Activated CD8-positive, alpha-beta T cell treated with anti-CD3 and anti-CD28 coated beads, Interleukin-2, amount 10 ng/mL, durations not matched to agents 7 days and 5 days (primary cell): ENCODE measurements around the gene KMO. TPM values are rescaled to one million over a fixed set of nuclear protein-coding genes. Genes with fewer than 3 reads are reported as not detected.

ENCODE experiments used
- ATAC-seq: fragments of 150-1000 bp; cut with Tn5 transposase; one replicate; pipeline ENCODE4 v1.10.0; 2021; ENCODE audit warnings: moderate library complexity
- CTCF ChIA-PET: fragments of 350-600 bp; sonication (Branson Sonifier 250); formaldehyde crosslinking; loops from one replicate; lab custom pipeline; 2021; ENCODE audit warnings: antibody characterized with exemption; lab: Charles Lee
- POLR2A ChIA-PET: fragments of 350-600 bp; sonication (Branson Sonifier 250); formaldehyde crosslinking; loops from one replicate; lab custom pipeline; 2021; ENCODE audit warnings: antibody characterized with exemption; lab: Charles Lee
- DNase-seq: peaks from one replicate; pipeline ENCODE4 v3.0.0-alpha.2; 2020
- H3K27ac Mint-ChIP-seq: one replicate; pipeline ENCODE4 v1.8.0; 2021; ENCODE audit warnings: mild to moderate bottlenecking, mixed read lengths
- H3K27me3 Mint-ChIP-seq: one replicate; pipeline ENCODE4 v1.8.0; 2021; ENCODE audit warnings: low read depth, mixed read lengths
- H3K36me3 Mint-ChIP-seq: one replicate; pipeline ENCODE4 v1.8.0; 2021; ENCODE audit warnings: low read depth, mixed read lengths
- H3K4me1 Mint-ChIP-seq: one replicate; pipeline ENCODE4 v1.8.0; 2021; ENCODE audit warnings: low read depth, mixed read lengths
- H3K4me3 Mint-ChIP-seq: one replicate; pipeline ENCODE4 v1.8.0; 2021; ENCODE audit warnings: mild to moderate bottlenecking, mixed read lengths
- H3K9me3 Mint-ChIP-seq: one replicate; pipeline ENCODE4 v1.8.0; 2022; ENCODE audit warnings: mixed read lengths; ENCODE audit not compliant: insufficient read depth
- total RNA-seq, 2 experiments: library from RNA; stranded (reverse); gene quantifications; one replicate each; pipeline ENCODE4 v1.2.3, GENCODE V29; 2021

KMO gene
- total RNA-seq, 2 experiments from 2014 or later = not detected

- ChIA-PET CTCF (no interaction called here), POLR2A (no interaction called here)
- H3K4me3 Mint-ChIP-seq = no peak overlapping the region
- no peaks in the 10 kb centered on the region for H3K9me3 Mint-ChIP-seq
- H3K36me3 Mint-ChIP-seq = no peaks in the 10 kb centered on the region
- peaks cover 16% of the 10 kb centered on the region for H3K27me3 Mint-ChIP-seq
- ATAC-seq = no peak
- no peak for DNase-seq
- H3K27ac Mint-ChIP-seq = no peak overlapping the region
- H3K4me1 Mint-ChIP-seq = no peaks in the 10 kb centered on the region
These were observed 42.0 kb downstream of the KMO start for GRCh38 chr1:241574154-241574553.

- H3K27ac Mint-ChIP-seq = no peak overlapping the region
- DNase-seq (no peak), ATAC-seq (no peak)
- no peaks in the 10 kb centered on the region for H3K4me1 Mint-ChIP-seq
- CTCF ChIA-PET = no interaction called here
- no peaks in the 10 kb centered on the region for H3K9me3 Mint-ChIP-seq
- no peaks in the 10 kb centered on the region for H3K36me3 Mint-ChIP-seq
- H3K4me3 Mint-ChIP-seq = no peak overlapping the region
- POLR2A ChIA-PET = no interaction called here
- H3K27me3 Mint-ChIP-seq = peaks cover 11% of the 10 kb centered on the region
These were observed 47.3 kb downstream of the KMO start for GRCh38 chr1:241579434-241579833.

GRCh38 chr1:241582921-241583321, 50.7 kb downstream of the KMO start:
- Mint-ChIP-seq H3K4me1 (no peaks in the 10 kb centered on the region), H3K4me3 (no peak overlapping the region), H3K27ac (no peak overlapping the region), H3K36me3 (no peaks in the 10 kb centered on the region), H3K27me3 (no peaks in the 10 kb centered on the region), H3K9me3 (no peaks in the 10 kb centered on the region)
- no peak for DNase-seq
- POLR2A ChIA-PET = no interaction called here
- ATAC-seq = no peak
- CTCF ChIA-PET = no interaction called here

GRCh38 chr1:241586905-241587512, 54.8 kb downstream of the KMO start:
- ATAC-seq (no peak), DNase-seq (no peak)
- Mint-ChIP-seq H3K27me3 (no peaks in the 10 kb centered on the region), H3K4me3 (no peak overlapping the region), H3K9me3 (no peaks in the 10 kb centered on the region), H3K36me3 (no peaks in the 10 kb centered on the region), H3K4me1 (no peaks in the 10 kb centered on the region), H3K27ac (no peak overlapping the region)
- ChIA-PET POLR2A (no interaction called here), CTCF (no interaction called here)

- no peak overlapping the region for H3K27ac Mint-ChIP-seq
- H3K9me3 Mint-ChIP-seq = no peaks in the 10 kb centered on the region
- ATAC-seq = no peak
- peaks cover 2% of the 10 kb centered on the region for H3K36me3 Mint-ChIP-seq
- H3K4me3 Mint-ChIP-seq = no peak overlapping the region
- CTCF ChIA-PET = no interaction called here
- POLR2A ChIA-PET = no interaction called here
- DNase-seq = no peak
- no peaks in the 10 kb centered on the region for H3K27me3 Mint-ChIP-seq
- H3K4me1 Mint-ChIP-seq = no peaks in the 10 kb centered on the region
These were observed 57.3 kb downstream of the KMO start for GRCh38 chr1:241589521-241589920.

- CTCF ChIA-PET = interaction anchor here (1.4 kb wide), 1 partner anchor 20 kb away, joined by 7 read pairs; no protein-coding TSS in a partner anchor
- POLR2A ChIA-PET = no interaction called here
- Mint-ChIP-seq H3K27me3 (no peaks in the 10 kb centered on the region), H3K4me1 (no peaks in the 10 kb centered on the region), H3K27ac (no peak overlapping the region), H3K4me3 (no peak overlapping the region), H3K9me3 (no peaks in the 10 kb centered on the region), H3K36me3 (peaks cover 6% of the 10 kb centered on the region)
- DNase-seq = no peak
- no peak for ATAC-seq
These were observed 58.5 kb downstream of the KMO start for GRCh38 chr1:241590719-241591118.

GRCh38 chr1:241591317-241591716, 59.1 kb downstream of the KMO start:
- no peak for ATAC-seq

GRCh38 chr1:241591736-241592135, 59.6 kb downstream of the KMO start:
- no peaks in the 10 kb centered on the region for H3K27me3 Mint-ChIP-seq
- H3K9me3 Mint-ChIP-seq = no peaks in the 10 kb centered on the region
- no peaks in the 10 kb centered on the region for H3K4me1 Mint-ChIP-seq
- DNase-seq = no peak
- CTCF ChIA-PET = interaction anchor here (1.4 kb wide), 1 partner anchor 19 kb away, joined by 7 read pairs; no protein-coding TSS in a partner anchor
- no peak for ATAC-seq
- H3K27ac Mint-ChIP-seq = no peak overlapping the region
- no peak overlapping the region for H3K4me3 Mint-ChIP-seq
- H3K36me3 Mint-ChIP-seq = peaks cover 6% of the 10 kb centered on the region
- POLR2A ChIA-PET = no interaction called here

More at GRCh38 chr1:241591317-241591716, 59.1 kb downstream of the KMO start:
- ChIA-PET CTCF (interaction anchor here (1.4 kb wide), 1 partner anchor 20 kb away, joined by 7 read pairs; no protein-coding TSS in a partner anchor), POLR2A (no interaction called here)
- Mint-ChIP-seq H3K27me3 (no peaks in the 10 kb centered on the region), H3K27ac (no peak overlapping the region), H3K4me1 (no peaks in the 10 kb centered on the region), H3K9me3 (no peaks in the 10 kb centered on the region), H3K36me3 (peaks cover 6% of the 10 kb centered on the region), H3K4me3 (no peak overlapping the region)
- DNase-seq = no peak

- H3K27ac Mint-ChIP-seq = no peak overlapping the region
- ATAC-seq (no peak), DNase-seq (no peak)
- no peaks in the 10 kb centered on the region for H3K9me3 Mint-ChIP-seq
- H3K4me3 Mint-ChIP-seq = no peak overlapping the region
- ChIA-PET POLR2A (no interaction called here), CTCF (no interaction called here)
- H3K36me3 Mint-ChIP-seq = peaks cover 6% of the 10 kb centered on the region
- H3K4me1 Mint-ChIP-seq = no peaks in the 10 kb centered on the region
- no peaks in the 10 kb centered on the region for H3K27me3 Mint-ChIP-seq
These were observed 60.2 kb downstream of the KMO start for GRCh38 chr1:241592273-241592958.

GRCh38 chr1:241593186-241593585, 61.0 kb downstream of the KMO start:
- ChIA-PET CTCF (no interaction called here), POLR2A (no interaction called here)
- Mint-ChIP-seq H3K4me1 (no peaks in the 10 kb centered on the region), H3K27me3 (no peaks in the 10 kb centered on the region), H3K9me3 (no peaks in the 10 kb centered on the region), H3K4me3 (no peak overlapping the region), H3K27ac (no peak overlapping the region), H3K36me3 (peaks cover 6% of the 10 kb centered on the region)
- no peak for DNase-seq
- ATAC-seq = no peak

- peaks cover 6% of the 10 kb centered on the region for H3K36me3 Mint-ChIP-seq
- H3K4me3 Mint-ChIP-seq = no peak overlapping the region
- H3K27me3 Mint-ChIP-seq = no peaks in the 10 kb centered on the region
- DNase-seq (no peak), ATAC-seq (no peak)
- no peak overlapping the region for H3K27ac Mint-ChIP-seq
- CTCF ChIA-PET = interaction anchor here (0.7 kb wide), 1 partner anchor 15 kb away, joined by 3 read pairs; no protein-coding TSS in a partner anchor
- no peaks in the 10 kb centered on the region for H3K9me3 Mint-ChIP-seq
- POLR2A ChIA-PET = no interaction called here
- H3K4me1 Mint-ChIP-seq = no peaks in the 10 kb centered on the region
These were observed 64.5 kb downstream of the KMO start for GRCh38 chr1:241596633-241597032.

GRCh38 chr1:241598249-241598648, 66.1 kb downstream of the KMO start:
- no peak overlapping the region for H3K4me3 Mint-ChIP-seq
- POLR2A ChIA-PET = no interaction called here
- ATAC-seq (no peak), DNase-seq (no peak)
- no peaks in the 10 kb centered on the region for H3K9me3 Mint-ChIP-seq
- CTCF ChIA-PET = interaction anchor here (0.9 to 1.2 kb wide), 2 partner anchors 8 to 230 kb away, joined by 3 read pairs; no protein-coding TSS in a partner anchor
- peaks cover 9% of the 10 kb centered on the region for H3K36me3 Mint-ChIP-seq
- H3K27me3 Mint-ChIP-seq = no peaks in the 10 kb centered on the region
- H3K4me1 Mint-ChIP-seq = no peaks in the 10 kb centered on the region
- no peak overlapping the region for H3K27ac Mint-ChIP-seq
